ENCODE measurements around the gene NUDT12. TPM values are rescaled to one million over a fixed set of nuclear protein-coding genes. Genes with fewer than 3 reads are reported as not detected.
A peak's percentile ranks its signal among the peaks of the same experiment; 100 is the strongest.

NUDT12 gene
- total and polyA plus RNA-seq, 9 donors, result 4.9 to 9.9 (median 7.2) TPM

DNA sequence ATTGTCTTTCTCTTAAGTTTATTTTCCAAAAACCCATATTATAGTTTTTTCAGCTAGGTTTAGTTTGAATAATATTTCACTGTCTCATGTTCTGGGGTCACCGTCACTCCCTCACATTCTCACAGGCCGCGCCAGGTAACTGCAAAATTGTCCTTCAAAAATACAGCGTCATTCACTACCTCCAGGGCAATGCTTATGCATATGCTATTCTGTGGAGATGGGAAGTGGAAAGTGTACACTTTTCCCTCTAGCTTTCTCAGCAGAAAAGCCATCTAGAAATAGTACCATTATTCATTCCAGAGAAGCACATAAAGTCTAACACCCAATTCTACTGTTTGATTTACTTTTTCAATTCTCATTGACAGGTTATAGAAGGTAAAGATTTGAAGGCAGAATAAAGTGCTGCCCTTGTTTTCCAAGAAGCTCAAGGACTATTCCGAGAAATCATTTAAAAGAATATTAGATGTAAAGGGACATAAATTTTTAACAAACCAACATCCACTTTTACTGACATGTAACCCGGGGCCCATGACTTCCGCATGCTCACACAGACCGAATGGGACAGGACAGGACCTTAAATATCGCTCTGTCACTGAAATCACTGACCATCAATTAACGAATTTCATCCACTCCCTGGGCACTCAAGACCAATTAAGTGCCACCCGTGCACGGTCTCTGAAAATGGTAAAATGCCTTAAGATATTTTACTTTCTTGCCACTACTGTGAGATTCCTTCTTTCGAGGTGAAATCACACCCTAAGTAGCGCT lies 720 bp downstream of the NUDT12 start:
- H3K4me1 ChIP-seq (ENCODE audit: insufficient read depth), result peaks cover 2% of the 10 kb centered on the region
- peak overlapping the region; percentile 69 to 78 for H3K27ac ChIP-seq
- TF ChIP-seq EP300 (IDR thresholded peaks at IDR 0.05) (no peak), POLR2A (IDR thresholded peaks at IDR 0.05) (no peak)
- TF ChIP-seq, protein P1, sequence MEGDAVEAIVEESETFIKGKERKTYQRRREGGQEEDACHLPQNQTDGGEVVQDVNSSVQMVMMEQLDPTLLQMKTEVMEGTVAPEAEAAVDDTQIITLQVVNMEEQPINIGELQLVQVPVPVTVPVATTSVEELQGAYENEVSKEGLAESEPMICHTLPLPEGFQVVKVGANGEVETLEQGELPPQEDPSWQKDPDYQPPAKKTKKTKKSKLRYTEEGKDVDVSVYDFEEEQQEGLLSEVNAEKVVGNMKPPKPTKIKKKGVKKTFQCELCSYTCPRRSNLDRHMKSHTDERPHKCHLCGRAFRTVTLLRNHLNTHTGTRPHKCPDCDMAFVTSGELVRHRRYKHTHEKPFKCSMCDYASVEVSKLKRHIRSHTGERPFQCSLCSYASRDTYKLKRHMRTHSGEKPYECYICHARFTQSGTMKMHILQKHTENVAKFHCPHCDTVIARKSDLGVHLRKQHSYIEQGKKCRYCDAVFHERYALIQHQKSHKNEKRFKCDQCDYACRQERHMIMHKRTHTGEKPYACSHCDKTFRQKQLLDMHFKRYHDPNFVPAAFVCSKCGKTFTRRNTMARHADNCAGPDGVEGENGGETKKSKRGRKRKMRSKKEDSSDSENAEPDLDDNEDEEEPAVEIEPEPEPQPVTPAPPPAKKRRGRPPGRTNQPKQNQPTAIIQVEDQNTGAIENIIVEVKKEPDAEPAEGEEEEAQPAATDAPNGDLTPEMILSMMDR (IDR thresholded peaks at IDR 0.05), result no peak
- no peak for DNase-seq
- H3K9me3 ChIP-seq, result no peaks in the 10 kb centered on the region
- no peaks in the 10 kb centered on the region for H3K36me3 ChIP-seq
- intact Hi-C loops (cut with DNase I), result no loop called here
- H3K4me3 ChIP-seq, result peak overlapping the region; percentile 76
- WGBS, 3 donors, result 11 to 16% (median 12%) methylated on average over 14 of the region's 14 CpGs
- no peaks in the 10 kb centered on the region for H3K27me3 ChIP-seq

- Histone ChIP-seq H3K27ac (no peak overlapping the region), H3K4me3 (no peak overlapping the region), H3K36me3 (no peaks in the 10 kb centered on the region), H3K27me3 (no peaks in the 10 kb centered on the region), H3K9me3 (no peaks in the 10 kb centered on the region), H3K4me1 (ENCODE audit: insufficient read depth) (peaks cover 2% of the 10 kb centered on the region)
- WGBS, 3 donors, result 95 to 97% (median 96%) methylated on average over 3 of the region's 3 CpGs
- TF ChIP-seq POLR2A (IDR thresholded peaks at IDR 0.05) (no peak), EP300 (IDR thresholded peaks at IDR 0.05) (no peak)
- TF ChIP-seq, protein P1 (IDR thresholded peaks at IDR 0.05), result no peak
- intact Hi-C loops (cut with DNase I), result no loop called here
- DNase-seq, result no peak
Observed at GRCh38 chr5:103560826-103561225, 1.8 kb downstream of the NUDT12 start.

DNA sequence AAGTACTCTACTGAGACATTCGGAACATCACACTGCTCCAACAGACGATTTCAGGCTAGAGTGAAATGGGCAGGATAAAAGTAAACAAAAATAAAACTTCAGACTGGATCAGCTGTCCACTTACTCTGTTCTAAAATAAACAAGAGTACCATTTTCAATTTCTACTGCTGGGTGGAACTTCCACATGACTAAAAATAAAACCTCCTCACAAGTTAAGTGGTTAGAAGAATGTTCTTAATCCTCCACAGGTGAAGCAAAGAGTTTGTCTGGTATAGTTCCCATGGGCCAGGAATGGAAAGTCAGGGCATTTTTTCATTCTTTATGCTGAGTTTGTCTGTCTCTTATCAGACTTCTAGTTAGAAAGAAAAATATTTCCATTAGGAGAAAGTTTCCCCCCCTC lies 15.7 kb downstream of the NUDT12 start:
- no peak for DNase-seq
- Histone ChIP-seq H3K4me3 (no peak overlapping the region), H3K27ac (no peak overlapping the region), H3K36me3 (no peaks in the 10 kb centered on the region), H3K27me3 (no peaks in the 10 kb centered on the region), H3K9me3 (no peaks in the 10 kb centered on the region), H3K4me1 (ENCODE audit: insufficient read depth) (no peaks in the 10 kb centered on the region)
- TF ChIP-seq, protein P1 (IDR thresholded peaks at IDR 0.05), result no peak
- TF ChIP-seq POLR2A (IDR thresholded peaks at IDR 0.05) (no peak), EP300 (IDR thresholded peaks at IDR 0.05) (no peak)
- WGBS, 3 donors, result 27 to 58% (median 39%) methylated on average over 2 of the region's 2 CpGs
- intact Hi-C loops (cut with DNase I), result no loop called here

GRCh38 chr5:103542441-103542840 lies 20.1 kb downstream of the NUDT12 start:
- TF ChIP-seq, protein P1 (IDR thresholded peaks at IDR 0.05), result no peak
- no peak for TF ChIP-seq POLR2A (IDR thresholded peaks at IDR 0.05)
- TF ChIP-seq EP300 (IDR thresholded peaks at IDR 0.05), result no peak
- no peaks in the 10 kb centered on the region for H3K36me3 ChIP-seq
- no peaks in the 10 kb centered on the region for H3K9me3 ChIP-seq
- no peak for DNase-seq
- no peak overlapping the region for H3K27ac ChIP-seq
- no peak overlapping the region for H3K4me3 ChIP-seq
- intact Hi-C loops (cut with DNase I), result no loop called here
- no peaks in the 10 kb centered on the region for H3K27me3 ChIP-seq
- no peaks in the 10 kb centered on the region for H3K4me1 ChIP-seq (ENCODE audit: insufficient read depth)
